K562 (cell line): Measurements from ENCODE around the gene PRDX4. TPM values are rescaled to one million over a fixed set of nuclear protein-coding genes. Genes with fewer than 3 reads are reported as not detected.

Experiments used
- ATAC-seq: fragments of 200-7000 bp; cut with Tn5 transposase; 3 replicates; pipeline ENCODE4 v1.9.1; 2020; ENCODE audit warnings: moderate library complexity
- BruUV-seq: library from RNA; stranded (reverse); fragments of 400-500 nt; replicated peaks from 2 replicates; lab custom pipeline; 2021; lab: Mats Ljungman, UMichigan
- CTCF ChIA-PET: fragments of 300-600 bp; formaldehyde crosslinking; extraction: SDS; loops from one replicate; lab custom pipeline; 2021; ENCODE audit warnings: low intra/inter-chr PET ratio; lab: Yijun Ruan, JAX
- POLR2A ChIA-PET: fragments of 300-600, 350-650 bp; sonication (Branson Sonifier 250); formaldehyde crosslinking; extraction: SDS; loops from one replicate; lab custom pipeline; 2021; ENCODE audit warnings: antibody characterized with exemption, inconsistent platforms; lab: Yijun Ruan, JAX
- DNase-seq, 4 experiments: peaks; one replicate each; pipeline versions ENCODE4 v3.0.0 to v3.0.0-alpha.2; 2011 to 2018; ENCODE audit warnings: low spot score in 3 of 4, mixed read lengths in 3 of 4; ENCODE audit errors: extremely low read depth in 1 of 4
- FAIRE-seq: peaks from 2 replicates; lab custom pipeline; 2011; peaks lifted over from hg19 to GRCh38; lab: Jason Lieb, UNC
- H2AFZ ChIP-seq: 2 replicates; pipeline ENCODE4 v1.6.0; 2011; ENCODE audit warnings: low read depth, low read length, control low read depth, inconsistent platforms
- H3K27ac ChIP-seq: fragments of 200-600 bp; 3 replicates; pipeline ENCODE4 v1.8.0; 2011; ENCODE audit warnings: low read depth, mild to moderate bottlenecking, control low read depth, inconsistent platforms, low read length, moderate library complexity, mixed read lengths; ENCODE audit errors: extremely low read depth
- H3K27me3 ChIP-seq, 2 experiments: fragments of 300-600 bp in 1 of 2; 2 replicates in 1 of 2; 3 replicates in 1 of 2; pipeline versions ENCODE4 v1.6.0 to v1.8.0; 2011; ENCODE audit warnings: inconsistent platforms in 2 of 2, low read length in 2 of 2, mild to moderate bottlenecking in 1 of 2, mixed read lengths in 1 of 2, moderate library complexity in 1 of 2; ENCODE audit not compliant: control insufficient read depth in 2 of 2, insufficient read depth in 2 of 2
- H3K36me3 ChIP-seq: fragments of 300-600 bp; 3 replicates; pipeline ENCODE4 v1.8.0; 2011; ENCODE audit warnings: mild to moderate bottlenecking, low read length, inconsistent platforms; ENCODE audit not compliant: control insufficient read depth, insufficient read depth
- H3K4me1 ChIP-seq, 2 experiments: fragments of 200-600 bp in 1 of 2; replicated peaks in 1 of 2; 2 replicates in 1 of 2; 3 replicates in 1 of 2; pipeline versions ENCODE4 v1.5.1 to v1.8.0; 2011; ENCODE audit warnings: inconsistent platforms in 2 of 2, low read length in 2 of 2, mild to moderate bottlenecking in 1 of 2, mixed read lengths in 1 of 2, moderate library complexity in 1 of 2; ENCODE audit not compliant: control insufficient read depth in 2 of 2, insufficient read depth in 2 of 2
- H3K4me2 ChIP-seq: 2 replicates; pipeline ENCODE4 v1.6.1; 2011; ENCODE audit warnings: low read length, control low read depth, inconsistent platforms, mixed read lengths; ENCODE audit not compliant: insufficient read depth
- H3K4me3 ChIP-seq: fragments of 200-600 bp; sonication (generic), shearing (Covaris generic); 2 replicates; pipeline ENCODE4 v1.5.1; 2016; ENCODE audit warnings: control low read depth, inconsistent platforms
- H3K79me2 ChIP-seq: fragments of 200-600 bp; 3 replicates; pipeline ENCODE4 v1.8.0; 2011; ENCODE audit warnings: low read length, inconsistent platforms; ENCODE audit not compliant: control insufficient read depth, insufficient read depth
- H3K9ac ChIP-seq, 2 experiments: 2 replicates each; pipeline versions ENCODE4 v1.6.0 to v1.6.1; 2011; ENCODE audit warnings: low read depth in 2 of 2, low read length in 2 of 2, control low read depth in 1 of 2, inconsistent platforms in 1 of 2, mild to moderate bottlenecking in 1 of 2, mixed read lengths in 1 of 2; ENCODE audit not compliant: insufficient read depth in 1 of 2
- H3K9me1 ChIP-seq: one replicate; pipeline ENCODE4 v1.6.0; 2011; ENCODE audit warnings: inconsistent platforms, mild to moderate bottlenecking, low read length, moderate library complexity; ENCODE audit not compliant: control insufficient read depth, insufficient read depth
- H3K9me3 ChIP-seq: replicated peaks from 2 replicates; pipeline ENCODE4 v1.5.1; 2011; ENCODE audit warnings: low read depth, low read length, inconsistent platforms; ENCODE audit not compliant: control insufficient read depth, insufficient read depth
- H4K20me1 ChIP-seq: replicated peaks from 2 replicates; pipeline ENCODE4 v1.6.1; 2011; ENCODE audit warnings: low read length, inconsistent platforms, mixed read lengths; ENCODE audit not compliant: control insufficient read depth, insufficient read depth
- ADNP ChIP-seq: fragments of 200-800 bp; sonication (Bioruptor generic); IDR thresholded peaks from 2 replicates; pipeline ENCODE4 v1.6.1; 2016; ENCODE audit warnings: missing genetic modification characterization, missing compliant biosample characterization
- ARNT ChIP-seq, 2 experiments: fragments of 450-650 bp; IDR thresholded peaks; 2 replicates each; pipeline ENCODE4 v1.6.1; 2016; ENCODE audit warnings: mild to moderate bottlenecking in 1 of 2
- CAMTA2 ChIP-seq: fragments of 250-450 bp; sonication (Bioruptor Pico); conservative IDR thresholded peaks from 2 replicates; pipeline ENCODE4 v1.5.1; 2022
- CHD4 ChIP-seq: fragments of 200-600 bp; sonication (generic); IDR thresholded peaks from 3 replicates; pipeline ENCODE4 v1.6.1; 2012; ENCODE audit warnings: low read depth, mild to moderate bottlenecking, mixed read lengths, low read length, inconsistent platforms; ENCODE audit not compliant: insufficient read depth, insufficient replicate concordance, poor library complexity, severe bottlenecking
- E2F3 ChIP-seq: fragments of 250-450 bp; sonication (Bioruptor Pico); IDR thresholded peaks from 2 replicates; pipeline ENCODE4 v1.4.0; 2020; ENCODE audit warnings: mild to moderate bottlenecking
- ELF4 ChIP-seq: fragments of 450-650 bp; formaldehyde crosslinking; IDR thresholded peaks from 2 replicates; pipeline ENCODE4 v1.4.0; 2022; ENCODE audit warnings: missing genetic modification characterization
- FOXK1 ChIP-seq: sonication (generic); formaldehyde crosslinking; IDR thresholded peaks from 2 replicates; pipeline ENCODE4 v1.8.0; 2022; ENCODE audit warnings: missing genetic modification reagents, mild to moderate bottlenecking, borderline replicate concordance
- NCOA1 ChIP-seq: fragments of 450-650 bp; IDR thresholded peaks from 2 replicates; pipeline ENCODE4 v1.6.1; 2016; ENCODE audit warnings: low read depth
- PTRF ChIP-seq: fragments of 450-650 bp; IDR thresholded peaks from 2 replicates; pipeline ENCODE4 v1.6.1; 2016; ENCODE audit warnings: mild to moderate bottlenecking, missing genetic modification characterization, missing compliant biosample characterization
- PYGO2 ChIP-seq: fragments of 450-650 bp; IDR thresholded peaks from 2 replicates; pipeline ENCODE4 v1.6.1; 2016; ENCODE audit warnings: mild to moderate bottlenecking, missing genetic modification characterization, moderate library complexity, missing compliant biosample characterization
- RB1 ChIP-seq: fragments of 450-650 bp; IDR thresholded peaks from 2 replicates; pipeline ENCODE4 v1.6.1; 2017; ENCODE audit warnings: low read depth, mild to moderate bottlenecking
- RNF2 ChIP-seq: sonication (generic); IDR thresholded peaks from 2 replicates; pipeline ENCODE4 v1.6.1; 2016
- ZKSCAN1 ChIP-seq: fragments of 150-350 bp; IDR thresholded peaks from 2 replicates; pipeline ENCODE4 v1.6.1; 2016; ENCODE audit warnings: low read depth, low read length
- ZNF121 ChIP-seq: sonication (generic); formaldehyde crosslinking; conservative IDR thresholded peaks from 2 replicates; pipeline ENCODE4 v1.8.0; 2022; ENCODE audit warnings: missing genetic modification reagents
- ZNF668 ChIP-seq: fragments of 250-450 bp; sonication (Bioruptor Pico); IDR thresholded peaks from 2 replicates; pipeline ENCODE4 v1.8.0; 2022; ENCODE audit warnings: mild to moderate bottlenecking, inconsistent platforms
- ZSCAN32 ChIP-seq: fragments of 450-650 bp; formaldehyde crosslinking; IDR thresholded peaks from 2 replicates; pipeline ENCODE4 v1.4.0; 2020; ENCODE audit warnings: mild to moderate bottlenecking, moderate library complexity
- whole genome bisulfite sequencing: fragments of 100-300 bp; shearing (Covaris generic); methylation state at CpG from one replicate; pipeline ENCODE4 v1.1.6; 2016; ENCODE audit warnings: low coverage, mixed read lengths; ENCODE audit not compliant: insufficient coverage; ENCODE audit errors: missing lambda C conversion rate; 5-methylcytosine and 5-hydroxymethylcytosine counted together
- in situ Hi-C: fragments of 300-500 bp; cut with MboI; formaldehyde crosslinking; loops from 4 replicates; pipeline ENCODE4 v1.15.0; 2018; ENCODE audit warnings: inconsistent platforms, mixed read lengths
- intact Hi-C: fragments of 100-400 bp; cut with micrococcal nuclease; formaldehyde crosslinking; loops from 2 replicates; pipeline ENCODE4 v1.14.2; 2022
- polyA plus RNA-seq, 8 experiments: library from polyadenylated mRNA; depleted of rRNA in 4 of 8; stranded (reverse) in 5 of 8; unstranded in 3 of 8; fragments of >200 nt; fragmentation: Nextera tagmentation in 2 of 8; fragmentation: Illumina TruSeq in 1 of 8; extraction: Ambion mirVana in 2 of 8; extraction: Trizol in 1 of 8; gene quantifications; 2 replicates each; pipeline versions ENCODE4 v1.2.1 to v1.2.3, GENCODE V29; 2011 to 2014; ENCODE audit warnings: inconsistent platforms in 1 of 8, missing spikeins in 1 of 8
- total RNA-seq, 7 experiments: library from RNA; depleted of rRNA in 6 of 7; stranded (reverse); fragments of >200 nt in 6 of 7; fragmentation: Illumina TruSeq in 2 of 7; extraction: Trizol in 2 of 7; gene quantifications; 2 replicates each; pipeline versions ENCODE4 v1.2.1 to v1.2.3, GENCODE V29; 2011 to 2021; ENCODE audit warnings: low replicate concordance in 1 of 7
- TF ChIP-seq, protein P1 (sequence below), 2 experiments: fragments of 450-650 bp; conservative IDR thresholded peaks; 2 replicates each; pipeline ENCODE4 v1.6.1; 2017; ENCODE audit warnings: mild to moderate bottlenecking in 2 of 2, moderate library complexity in 2 of 2
- TF ChIP-seq, protein P2 (sequence below): IDR thresholded peaks from 3 replicates; pipeline ENCODE4 v1.6.1; 2011; ENCODE audit warnings: borderline replicate concordance, mild to moderate bottlenecking; ENCODE audit not compliant: insufficient read length, insufficient read depth
- TF ChIP-seq, protein P3 (sequence below): fragments of 450-650 bp; formaldehyde crosslinking; IDR thresholded peaks from 2 replicates; pipeline ENCODE4 v1.4.0; 2022; ENCODE audit warnings: mild to moderate bottlenecking, moderate library complexity

PRDX4 gene
- total and polyA plus RNA-seq, 9 of the 15 experiments (the other 6 are each of a cell fraction or from before 2014, with no cell fraction given) = 28.6 to 253 (median 153) TPM

DNA sequence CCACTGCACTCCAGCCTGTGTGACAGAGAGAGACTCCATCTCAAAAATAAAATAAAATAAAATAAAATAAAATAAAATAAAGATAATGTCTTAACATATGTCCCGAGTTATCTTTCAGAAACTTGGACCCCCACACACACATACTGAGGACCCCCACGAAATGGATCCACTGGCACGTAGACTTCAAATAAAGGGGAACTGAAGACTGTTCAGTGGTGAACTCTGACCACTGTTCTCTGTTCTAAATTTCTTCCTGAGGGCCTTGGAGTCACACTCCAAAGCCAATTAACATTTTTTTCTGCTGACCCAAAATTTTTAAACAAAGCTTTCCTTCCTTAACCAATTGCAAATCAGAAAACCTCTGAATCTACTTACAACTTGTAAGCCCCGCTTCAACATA is 43.5 kb upstream of the PRDX4 start:
- DNase-seq = no peak
- Histone ChIP-seq H3K27ac (no peak overlapping the region), H3K9me3 (no peaks in the 10 kb centered on the region), H3K9ac (no peak overlapping the region), H3K4me1 (no peaks in the 10 kb centered on the region), H4K20me1 (no peaks in the 10 kb centered on the region), H2AFZ (no peak overlapping the region), H3K4me3 (no peak overlapping the region), H3K79me2 (no peaks in the 10 kb centered on the region), H3K4me2 (no peak overlapping the region), H3K36me3 (no peaks in the 10 kb centered on the region), H3K9me1 (no peaks in the 10 kb centered on the region), H3K27me3 (peaks cover 0 to 2% of the 10 kb centered on the region in 2 experiments; a peak in 1 of 5 replicates)
- 0% methylated on average over 4 of the region's 4 CpGs for WGBS
- no peak for ATAC-seq
- in situ Hi-C loops = no loop called here
- TF ChIP-seq RB1 = no peak
- TF ChIP-seq RNF2 = no peak
- no peak for TF ChIP-seq ZSCAN32 (CRISPR knock-in tag)
- TF ChIP-seq FOXK1 (CRISPR knock-in tag) = no peak
- no peak for TF ChIP-seq CHD4
- TF ChIP-seq, protein P1, sequence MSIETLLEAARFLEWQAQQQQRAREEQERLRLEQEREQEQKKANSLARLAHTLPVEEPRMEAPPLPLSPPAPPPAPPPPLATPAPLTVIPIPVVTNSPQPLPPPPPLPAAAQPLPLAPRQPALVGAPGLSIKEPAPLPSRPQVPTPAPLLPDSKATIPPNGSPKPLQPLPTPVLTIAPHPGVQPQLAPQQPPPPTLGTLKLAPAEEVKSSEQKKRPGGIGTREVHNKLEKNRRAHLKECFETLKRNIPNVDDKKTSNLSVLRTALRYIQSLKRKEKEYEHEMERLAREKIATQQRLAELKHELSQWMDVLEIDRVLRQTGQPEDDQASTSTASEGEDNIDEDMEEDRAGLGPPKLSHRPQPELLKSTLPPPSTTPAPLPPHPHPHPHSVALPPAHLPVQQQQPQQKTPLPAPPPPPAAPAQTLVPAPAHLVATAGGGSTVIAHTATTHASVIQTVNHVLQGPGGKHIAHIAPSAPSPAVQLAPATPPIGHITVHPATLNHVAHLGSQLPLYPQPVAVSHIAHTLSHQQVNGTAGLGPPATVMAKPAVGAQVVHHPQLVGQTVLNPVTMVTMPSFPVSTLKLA (conservative IDR thresholded peaks at IDR 0.05) = no peak
- no peak for TF ChIP-seq ELF4 (CRISPR knock-in tag)
- no peak for TF ChIP-seq ZNF121 (CRISPR knock-in tag)
- no peak for TF ChIP-seq NCOA1
- TF ChIP-seq CAMTA2 (CRISPR knock-in tag) = no peak
- no peak for TF ChIP-seq PYGO2 (tag)
- no peak for TF ChIP-seq ARNT (IDR thresholded peaks at IDR 0.05)
- TF ChIP-seq PTRF (tag) = no peak
- TF ChIP-seq ZNF668 = no peak
- TF ChIP-seq E2F3 = no peak
- no peak for TF ChIP-seq ADNP (tag)
- TF ChIP-seq, protein P2, sequence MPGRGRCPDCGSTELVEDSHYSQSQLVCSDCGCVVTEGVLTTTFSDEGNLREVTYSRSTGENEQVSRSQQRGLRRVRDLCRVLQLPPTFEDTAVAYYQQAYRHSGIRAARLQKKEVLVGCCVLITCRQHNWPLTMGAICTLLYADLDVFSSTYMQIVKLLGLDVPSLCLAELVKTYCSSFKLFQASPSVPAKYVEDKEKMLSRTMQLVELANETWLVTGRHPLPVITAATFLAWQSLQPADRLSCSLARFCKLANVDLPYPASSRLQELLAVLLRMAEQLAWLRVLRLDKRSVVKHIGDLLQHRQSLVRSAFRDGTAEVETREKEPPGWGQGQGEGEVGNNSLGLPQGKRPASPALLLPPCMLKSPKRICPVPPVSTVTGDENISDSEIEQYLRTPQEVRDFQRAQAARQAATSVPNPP = no peak
- TF ChIP-seq, protein P3, sequence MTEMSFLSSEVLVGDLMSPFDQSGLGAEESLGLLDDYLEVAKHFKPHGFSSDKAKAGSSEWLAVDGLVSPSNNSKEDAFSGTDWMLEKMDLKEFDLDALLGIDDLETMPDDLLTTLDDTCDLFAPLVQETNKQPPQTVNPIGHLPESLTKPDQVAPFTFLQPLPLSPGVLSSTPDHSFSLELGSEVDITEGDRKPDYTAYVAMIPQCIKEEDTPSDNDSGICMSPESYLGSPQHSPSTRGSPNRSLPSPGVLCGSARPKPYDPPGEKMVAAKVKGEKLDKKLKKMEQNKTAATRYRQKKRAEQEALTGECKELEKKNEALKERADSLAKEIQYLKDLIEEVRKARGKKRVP (CRISPR knock-in tag) = no peak
- no peak for TF ChIP-seq ZKSCAN1
- FAIRE-seq = no peak
- BruUV-seq = no TSS peak
- CTCF ChIA-PET = no interaction called here
- POLR2A ChIA-PET = no interaction called here
- intact Hi-C loops = no loop called here
